ENCODE data around the gene SRMS. TPM values are rescaled to one million over a fixed set of nuclear protein-coding genes. Genes with fewer than 3 reads are reported as not detected.

SRMS gene
- total RNA-seq, 4 donors from 2014 or later, result not detected

GRCh38 chr20:63527184-63527583, 20.4 kb downstream of the SRMS start:
- H3K4me3 ChIP-seq, result no peak overlapping the region
- peaks cover 0 to 13% (median 5%) of the 10 kb centered on the region in 3 donors for H3K4me1 ChIP-seq
- ATAC-seq, result no peak
- WGBS, 2 donors (ENCODE audit: low coverage in 1 of 2), result 88% methylated on average over 4 of the region's 9 CpGs; no CpG with 5 or more reads in 1 of the 2 donors
- peaks cover 0 to 4% (median 0%) of the 10 kb centered on the region in 3 donors for H3K9me3 ChIP-seq
- H3K27me3 ChIP-seq, result peaks cover 9% of the 10 kb centered on the region
- H3K27ac ChIP-seq, result no peak overlapping the region
- peaks cover 0 to 17% of the 10 kb centered on the region in 2 donors for H3K36me3 ChIP-seq
- TF ChIP-seq POLR2AphosphoS5 (IDR thresholded peaks at IDR 0.05) (no peak), EP300 (IDR thresholded peaks at IDR 0.05) (no peak), POLR2A (IDR thresholded peaks at IDR 0.05) (no peak)
- TF ChIP-seq, protein P1, sequence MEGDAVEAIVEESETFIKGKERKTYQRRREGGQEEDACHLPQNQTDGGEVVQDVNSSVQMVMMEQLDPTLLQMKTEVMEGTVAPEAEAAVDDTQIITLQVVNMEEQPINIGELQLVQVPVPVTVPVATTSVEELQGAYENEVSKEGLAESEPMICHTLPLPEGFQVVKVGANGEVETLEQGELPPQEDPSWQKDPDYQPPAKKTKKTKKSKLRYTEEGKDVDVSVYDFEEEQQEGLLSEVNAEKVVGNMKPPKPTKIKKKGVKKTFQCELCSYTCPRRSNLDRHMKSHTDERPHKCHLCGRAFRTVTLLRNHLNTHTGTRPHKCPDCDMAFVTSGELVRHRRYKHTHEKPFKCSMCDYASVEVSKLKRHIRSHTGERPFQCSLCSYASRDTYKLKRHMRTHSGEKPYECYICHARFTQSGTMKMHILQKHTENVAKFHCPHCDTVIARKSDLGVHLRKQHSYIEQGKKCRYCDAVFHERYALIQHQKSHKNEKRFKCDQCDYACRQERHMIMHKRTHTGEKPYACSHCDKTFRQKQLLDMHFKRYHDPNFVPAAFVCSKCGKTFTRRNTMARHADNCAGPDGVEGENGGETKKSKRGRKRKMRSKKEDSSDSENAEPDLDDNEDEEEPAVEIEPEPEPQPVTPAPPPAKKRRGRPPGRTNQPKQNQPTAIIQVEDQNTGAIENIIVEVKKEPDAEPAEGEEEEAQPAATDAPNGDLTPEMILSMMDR (IDR thresholded peaks at IDR 0.05), result no peak

DNA sequence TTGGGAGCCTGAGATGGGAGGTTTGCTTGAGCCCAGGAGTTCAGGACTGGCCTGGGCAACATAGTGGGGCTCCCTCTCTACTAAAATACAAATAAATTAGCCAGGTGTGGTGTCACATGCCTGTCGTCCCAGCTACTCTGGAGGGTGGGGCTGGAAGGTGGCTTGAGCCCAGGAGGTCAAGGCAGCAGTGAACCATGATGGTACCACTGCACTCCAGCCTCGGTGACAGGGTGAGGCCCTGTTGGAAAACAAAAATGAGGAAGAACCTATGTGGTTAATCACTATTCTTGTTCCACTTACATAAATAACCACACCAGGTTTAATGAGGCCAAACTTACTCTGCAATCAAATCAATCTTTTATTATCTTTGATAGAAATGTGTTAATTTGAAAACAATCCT, 21.6 kb downstream of the SRMS start:
- 55% methylated on average over 1 of the region's 2 CpGs; no CpG with 5 or more reads in 1 of the 2 donors for WGBS, 2 donors (ENCODE audit: low coverage in 1 of 2)
- peaks cover 0 to 25% (median 15%) of the 10 kb centered on the region in 3 donors for H3K4me1 ChIP-seq
- H3K36me3 ChIP-seq, result peaks cover 0 to 23% of the 10 kb centered on the region in 2 donors
- ATAC-seq, result no peak
- TF ChIP-seq, protein P1 (IDR thresholded peaks at IDR 0.05), result no peak
- no peak for TF ChIP-seq EP300 (IDR thresholded peaks at IDR 0.05)
- no peak for TF ChIP-seq POLR2AphosphoS5 (IDR thresholded peaks at IDR 0.05)
- TF ChIP-seq POLR2A (IDR thresholded peaks at IDR 0.05), result no peak
- H3K4me3 ChIP-seq, result no peak overlapping the region
- peaks cover 0 to 4% (median 0%) of the 10 kb centered on the region in 3 donors for H3K9me3 ChIP-seq
- H3K27me3 ChIP-seq, result peaks cover 9% of the 10 kb centered on the region
- H3K27ac ChIP-seq, result no peak overlapping the region

GRCh38 chr20:63525185-63525584, 22.4 kb downstream of the SRMS start:
- 39 to 53% methylated on average over 2 to 3 of the region's 3 CpGs for WGBS, 2 donors (ENCODE audit: low coverage in 1 of 2)
- TF ChIP-seq EP300 (IDR thresholded peaks at IDR 0.05), result no peak
- TF ChIP-seq, protein P1 (IDR thresholded peaks at IDR 0.05), result no peak
- TF ChIP-seq POLR2AphosphoS5 (IDR thresholded peaks at IDR 0.05), result no peak
- no peak for TF ChIP-seq POLR2A (IDR thresholded peaks at IDR 0.05)
- Histone ChIP-seq H3K27ac (no peak overlapping the region), H3K4me3 (no peak overlapping the region), H3K36me3 (peaks cover 0 to 23% of the 10 kb centered on the region in 2 donors), H3K27me3 (peaks cover under 1% of the 10 kb centered on the region), H3K4me1 (peaks cover 0 to 25% (median 15%) of the 10 kb centered on the region in 3 donors), H3K9me3 (peaks cover 0 to 4% (median 0%) of the 10 kb centered on the region in 3 donors)
- ATAC-seq, result no peak

DNA sequence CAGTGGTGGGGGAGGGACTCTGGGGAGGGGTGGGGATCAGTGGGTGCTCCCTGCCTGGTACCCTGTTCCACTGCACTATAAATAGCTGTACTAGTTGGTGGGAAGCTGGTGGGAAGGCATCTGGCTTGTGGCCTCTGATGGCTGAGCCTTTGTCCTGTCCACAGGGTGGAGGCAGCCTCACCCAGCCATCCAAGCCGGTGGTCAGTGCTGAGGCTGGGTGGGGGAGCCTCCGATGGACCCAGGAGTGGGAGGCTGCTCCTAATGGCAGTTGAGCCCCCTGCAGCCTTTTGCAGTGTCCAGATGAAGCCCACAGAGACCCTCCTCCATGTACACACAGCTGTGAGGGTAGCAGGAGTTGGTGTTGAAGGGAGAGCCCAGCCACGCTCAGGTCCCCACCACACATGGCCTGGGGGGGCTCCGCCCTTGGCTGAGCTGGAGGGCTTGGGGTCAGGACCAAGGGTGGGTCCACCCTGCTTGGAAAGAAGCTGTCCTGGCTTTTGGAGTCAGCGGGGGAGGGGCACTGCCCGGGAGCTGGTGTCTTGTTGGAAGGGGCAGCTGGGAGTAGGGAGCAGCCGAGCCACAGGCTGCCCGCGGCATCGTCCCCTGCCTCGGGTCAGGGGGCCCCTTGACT, 24.5 kb downstream of the SRMS start:
- no CpG with 5 or more reads among the region's 11 CpGs for whole genome bisulfite sequencing, 2 donors (ENCODE audit: low coverage in 1 of 2)
- Histone ChIP-seq H3K4me3 (no peak overlapping the region), H3K27me3 (no peaks in the 10 kb centered on the region), H3K27ac (no peak overlapping the region), H3K9me3 (peaks cover 0 to 4% (median 0%) of the 10 kb centered on the region in 3 donors), H3K36me3 (peaks cover 0 to 23% of the 10 kb centered on the region in 2 donors), H3K4me1 (peaks cover 0 to 41% (median 20%) of the 10 kb centered on the region in 3 donors)
- TF ChIP-seq POLR2AphosphoS5 (IDR thresholded peaks at IDR 0.05) (no peak), EP300 (IDR thresholded peaks at IDR 0.05) (no peak), POLR2A (IDR thresholded peaks at IDR 0.05) (no peak)
- TF ChIP-seq, protein P1 (IDR thresholded peaks at IDR 0.05), result no peak
- no peak for ATAC-seq

Measured in gastroesophageal sphincter (tissue), 4 donors.